Transverse colon (tissue), 4 donors: ENCODE data around the gene RBM42. TPM values are rescaled to one million over a fixed set of nuclear protein-coding genes. Genes with fewer than 3 reads are reported as not detected.

Source experiments
- DNase-seq: peaks from one replicate; pipeline ENCODE4 v3.0.0-alpha.2; 2019
- H3K27ac ChIP-seq, 4 donors: fragments of 200-600 bp; sonication (generic); 2 replicates each; pipeline ENCODE4 v1.5.1; 2016 to 2018; ENCODE audit warnings: inconsistent platforms in 4 of 4
- H3K27me3 ChIP-seq: fragments of 200-600 bp; sonication (generic); 2 replicates; pipeline ENCODE4 v1.5.1; 2017; ENCODE audit warnings: inconsistent platforms
- H3K36me3 ChIP-seq, 4 donors: fragments of 200-600 bp; sonication (generic); 2 replicates each; pipeline ENCODE4 v1.5.1; 2017 to 2019; ENCODE audit warnings: inconsistent platforms in 4 of 4
- H3K4me1 ChIP-seq, 4 donors: fragments of 200-600 bp; sonication (generic); 2 replicates each; pipeline ENCODE4 v1.5.1; 2017 to 2020; ENCODE audit warnings: inconsistent platforms in 4 of 4
- H3K4me3 ChIP-seq, 4 donors: fragments of 200-600 bp; sonication (generic); 1 replicate in 1 of 4; 2 replicates in 3 of 4; pipeline versions ENCODE4 v1.5.1 to v1.6.1; 2017 to 2019; ENCODE audit warnings: inconsistent platforms in 4 of 4
- H3K9me3 ChIP-seq, 2 donors: fragments of 200-600 bp; sonication (generic); 2 replicates each; pipeline ENCODE4 v1.5.1; 2017 to 2019; ENCODE audit warnings: inconsistent platforms in 2 of 2
- CTCF ChIP-seq, 5 experiments: fragments of 200-600 bp in 3 of 5; fragments of 450-650 bp in 2 of 5; sonication (generic) in 3 of 5; IDR thresholded peaks; 1 replicate in 2 of 5; 2 replicates in 3 of 5; pipeline ENCODE4 v1.5.1; 2016 to 2017; ENCODE audit warnings: antibody characterized with exemption in 5 of 5, inconsistent platforms in 3 of 5, mild to moderate bottlenecking in 2 of 5, moderate library complexity in 1 of 5
- EP300 ChIP-seq: sonication (generic); formaldehyde crosslinking; IDR thresholded peaks from one replicate; pipeline ENCODE4 v1.6.1; 2017; ENCODE audit warnings: antibody characterized with exemption, low read depth
- POLR2A ChIP-seq: fragments of 450-650 bp; IDR thresholded peaks from one replicate; pipeline ENCODE4 v1.6.1; 2016; ENCODE audit warnings: antibody characterized with exemption, mild to moderate bottlenecking, moderate library complexity
- POLR2AphosphoS5 ChIP-seq, 3 donors: sonication (generic); formaldehyde crosslinking; IDR thresholded peaks; one replicate each; pipeline ENCODE4 v1.6.1; 2016; ENCODE audit warnings: antibody characterized with exemption in 3 of 3
- WGBS, 2 donors: methylation state at CpG; one replicate each; pipeline ENCODE4 v1.1.5; 2018; ENCODE audit warnings: low coverage in 1 of 2; 5-methylcytosine and 5-hydroxymethylcytosine counted together
- in situ Hi-C, 4 donors: fragments of 200-750 bp; cut with MboI; loops; one replicate each; pipeline versions ENCODE4 v1.15.0 to v1.15.1; 2017; ENCODE audit warnings: low sequenced_read_pairs in 3 of 4, low pct_ligation_motif_present in 1 of 4, low pct_unique_long_range_greater_than_20kb in 1 of 4
- intact Hi-C: fragments of 100-400 bp; cut with DNase I; formaldehyde crosslinking; loops from one replicate; pipeline ENCODE4 v1.15.1; 2023; ENCODE audit warnings: low total_unique reads
- total RNA-seq, 4 donors: library from RNA; depleted of rRNA; stranded (reverse); fragments of >200 nt; gene quantifications; one replicate each; pipeline ENCODE4 v1.1.0, GENCODE V29; 2016

RBM42 gene
- total RNA-seq, 4 donors from 2014 or later = 53.1 to 107 (median 62.5) TPM

GRCh38 chr19:35639321-35639639, 10.4 kb downstream of the RBM42 start:
- H3K27ac ChIP-seq = no peak overlapping the region
- no peaks in the 10 kb centered on the region for H3K9me3 ChIP-seq
- peaks cover 4 to 18% (median 11%) of the 10 kb centered on the region in 4 donors for H3K4me1 ChIP-seq
- in situ Hi-C loops = no loop called here
- H3K36me3 ChIP-seq = peaks cover 0 to 31% (median 10%) of the 10 kb centered on the region in 4 donors
- no peak overlapping the region for H3K4me3 ChIP-seq
- no peak for TF ChIP-seq EP300
- TF ChIP-seq POLR2AphosphoS5 (IDR thresholded peaks at IDR 0.05) = no peak
- TF ChIP-seq POLR2A = no peak
- no peak for TF ChIP-seq CTCF (IDR thresholded peaks at IDR 0.05)
- H3K27me3 ChIP-seq = no peaks in the 10 kb centered on the region
- DNase-seq = no peak
- WGBS, 2 donors = 39 to 66% methylated on average over 6 of the region's 6 CpGs
- intact Hi-C loops = loop anchor here (10.0 kb wide), 1 partner anchor 94 kb away; the partner anchor contains the start of gene TMEM147

GRCh38 chr19:35639863-35640262, 11.0 kb downstream of the RBM42 start:
- WGBS, 2 donors = 71 to 79% methylated on average over 4 to 8 of the region's 8 CpGs
- Histone ChIP-seq H3K9me3 (no peaks in the 10 kb centered on the region), H3K4me3 (no peak overlapping the region), H3K27me3 (no peaks in the 10 kb centered on the region), H3K36me3 (peaks cover 0 to 25% (median 8%) of the 10 kb centered on the region in 4 donors), H3K4me1 (peaks cover 4 to 20% (median 13%) of the 10 kb centered on the region in 4 donors), H3K27ac (no peak overlapping the region)
- intact Hi-C loops = loop anchor here (10.0 kb wide), 1 partner anchor 95 kb away; the partner anchor contains the start of gene TMEM147
- TF ChIP-seq CTCF (IDR thresholded peaks at IDR 0.05) (no peak), POLR2AphosphoS5 (IDR thresholded peaks at IDR 0.05) (no peak), POLR2A (no peak)
- in situ Hi-C loops = no loop called here
- DNase-seq = no peak

- H3K27ac ChIP-seq = no peak within 1 kb of the TSS
- intact Hi-C loops (no loop called here), in situ Hi-C loops (no loop called here)
- DNase-seq = peak; percentile 34
- peaks cover 8 to 28% (median 20%) of the 10 kb centered on the region in 4 donors for H3K4me1 ChIP-seq
- no peaks in the 10 kb centered on the region for H3K9me3 ChIP-seq
- no peak within 1 kb of the TSS for H3K4me3 ChIP-seq
- peaks cover 0 to 15% (median 5%) of the 10 kb centered on the region in 4 donors for H3K36me3 ChIP-seq
- 27% methylated on average over 19 of the region's 28 CpGs; no CpG with 5 or more reads in 1 of the 2 donors for WGBS, 2 donors
- no peaks in the 10 kb centered on the region for H3K27me3 ChIP-seq
- TF ChIP-seq CTCF (IDR thresholded peaks at IDR 0.05) (no peak), POLR2AphosphoS5 (IDR thresholded peaks at IDR 0.05) (no peak), EP300 (no peak), POLR2A (no peak)
Measured at GRCh38 chr19:35641515-35642151, 12.8 kb downstream of the RBM42 start, which contains the start of gene ETV2. Gene ETV2, plus strand, starts transcription at chr19:35641745. Its CDS starts 716 bp downstream, at chr19:35642461.

- 81% methylated on average over 8 of the region's 10 CpGs; no CpG with 5 or more reads in 1 of the 2 donors for WGBS, 2 donors
- no peak overlapping the region for H3K27ac ChIP-seq
- intact Hi-C loops (no loop called here), in situ Hi-C loops (no loop called here)
- no peak for TF ChIP-seq EP300
- no peak for TF ChIP-seq CTCF (IDR thresholded peaks at IDR 0.05)
- no peak for TF ChIP-seq POLR2A
- no peak for TF ChIP-seq POLR2AphosphoS5 (IDR thresholded peaks at IDR 0.05)
- no peak for DNase-seq
- no peaks in the 10 kb centered on the region for H3K27me3 ChIP-seq
- peaks cover 0 to 8% (median 3%) of the 10 kb centered on the region in 4 donors for H3K36me3 ChIP-seq
- H3K4me3 ChIP-seq = no peak overlapping the region
- no peaks in the 10 kb centered on the region for H3K9me3 ChIP-seq
- H3K4me1 ChIP-seq = peaks cover 8 to 28% (median 21%) of the 10 kb centered on the region in 4 donors
Measured at GRCh38 chr19:35642312-35642711, 13.5 kb downstream of the RBM42 start.
